ENCODE results near the gene DNASE1L2.
A peak's percentile ranks its signal among the peaks of the same experiment; 100 is the strongest.
"Not testable (repeated sequence)": the region's sequence is repeated elsewhere in the genome, so short reads cannot be mapped to it uniquely, and the experiment has no call there.

Gene DNASE1L2

GRCh38 chr16:2237102-2237482 is 848 bp downstream of the DNASE1L2 start:
- no peak for DNase-seq
- intact Hi-C loops (cut with DNase I), result no loop called here

GRCh38 chr16:2237493-2238149 is 1.4 kb downstream of the DNASE1L2 start:
- DNase-seq, result no peak
- intact Hi-C loops (cut with DNase I), result no loop called here

GRCh38 chr16:2238150-2238837 is 2.0 kb downstream of the DNASE1L2 start:
- intact Hi-C loops (cut with DNase I), result no loop called here
- DNase-seq, result no peak

GRCh38 chr16:2238838-2239675 is 2.8 kb downstream of the DNASE1L2 start:
- DNase-seq, result no peak
- intact Hi-C loops (cut with DNase I), result no loop called here

- DNase-seq; intact Hi-C loops (cut with DNase I): not testable (repeated sequence)
These were observed 4.1 kb downstream of the DNASE1L2 start for GRCh38 chr16:2240331-2240730.

- intact Hi-C loops (cut with DNase I), result no loop called here
- peak in 4 of 10 donors; percentile 34 to 90 (median 67) for DNase-seq
These were observed 6.4 kb downstream of the DNASE1L2 start for GRCh38 chr16:2242598-2242997.

- intact Hi-C loops (cut with DNase I), result no loop called here
- peak in 1 of 10 donors; percentile 71 for DNase-seq
These were observed 6.8 kb downstream of the DNASE1L2 start for GRCh38 chr16:2243031-2243528.

GRCh38 chr16:2243781-2244180 is 7.5 kb downstream of the DNASE1L2 start:
- DNase-seq, result peak in 1 of 10 donors; percentile 59
- intact Hi-C loops (cut with DNase I), result no loop called here

GRCh38 chr16:2244301-2244700 is 8.1 kb downstream of the DNASE1L2 start:
- intact Hi-C loops (cut with DNase I), result no loop called here
- DNase-seq, result peak in 1 of 10 donors; percentile 69

- DNase-seq, result peak in 1 of 10 donors; percentile 65
- intact Hi-C loops (cut with DNase I), result no loop called here
These were observed 8.9 kb downstream of the DNASE1L2 start for GRCh38 chr16:2244926-2245795.

- intact Hi-C loops (cut with DNase I), result no loop called here
- DNase-seq, result peak in 1 of 10 donors; percentile 61
These were observed 10.1 kb downstream of the DNASE1L2 start for GRCh38 chr16:2246301-2246885.

- no peak for DNase-seq
- intact Hi-C loops (cut with DNase I), result loop anchor here (1.0 kb wide), 1 partner anchor 95 kb away; the partner anchor contains the start of gene TRAF7
These were observed 14.5 kb downstream of the DNASE1L2 start for GRCh38 chr16:2250652-2251295.

- peak; percentile 86 to 98 (median 91) for DNase-seq
- intact Hi-C loops (cut with DNase I), result loop anchor here (1.0 kb wide), 1 partner anchor 96 kb away; the partner anchor contains the start of gene TRAF7
These were observed 15.3 kb downstream of the DNASE1L2 start, which contains the start of gene ECI1 for GRCh38 chr16:2251296-2252111. ECI1 (minus strand) TSS chr16:2251587; CDS start chr16:2251566, 21 bp downstream.

- DNase-seq, result no peak
- intact Hi-C loops (cut with DNase I), result no loop called here
These were observed 16.5 kb downstream of the DNASE1L2 start for GRCh38 chr16:2252806-2253148.

- DNase-seq, result peak in 1 of 10 donors; percentile 26
- intact Hi-C loops (cut with DNase I), result no loop called here
These were observed 17.0 kb downstream of the DNASE1L2 start for GRCh38 chr16:2253293-2253692.

GRCh38 chr16:2256531-2257140 is 20.4 kb downstream of the DNASE1L2 start:
- intact Hi-C loops (cut with DNase I), result no loop called here
- peak in 3 of 10 donors; percentile 18 to 82 (median 80) for DNase-seq

- peak in 3 of 10 donors; percentile 37 to 75 (median 66) for DNase-seq
- intact Hi-C loops (cut with DNase I), result no loop called here
These were observed 21.5 kb downstream of the DNASE1L2 start for GRCh38 chr16:2257726-2258125.

- intact Hi-C loops (cut with DNase I), result not testable (repeated sequence)
These were observed 22.3 kb downstream of the DNASE1L2 start for GRCh38 chr16:2258530-2258929.

More at GRCh38 chr16:2258530-2258929, 22.3 kb downstream of the DNASE1L2 start:
- DNase-seq, result peak in 1 of 10 donors; percentile 7

Data from posterior cingulate gyrus (tissue), 11 donors.